RCC 7860 (cell line): ENCODE measurements around the gene RPS6KA5.
"Not testable (repeated sequence)": the region's sequence is repeated elsewhere in the genome, so short reads cannot be mapped to it uniquely, and the experiment has no call there.

Experiments
- DNase-seq: peaks from one replicate; pipeline ENCODE4 v3.0.0-alpha.2; 2015; ENCODE audit warnings: low spot score
- FAIRE-seq: peaks from 2 replicates; lab custom pipeline; 2012; peaks lifted over from hg19 to GRCh38; lab: Jason Lieb, UNC

Gene RPS6KA5

GRCh38 chr14:90886297-90886815 lies 174.1 kb downstream of the RPS6KA5 start:
- FAIRE-seq, result no peak

GRCh38 chr14:90883782-90884181 lies 176.7 kb downstream of the RPS6KA5 start:
- no peak for DNase-seq
- no peak for FAIRE-seq

More at GRCh38 chr14:90886297-90886815, 174.1 kb downstream of the RPS6KA5 start:
- DNase-seq, result no peak

GRCh38 chr14:90883197-90883596 lies 177.2 kb downstream of the RPS6KA5 start:
- FAIRE-seq (no peak), DNase-seq (no peak)

GRCh38 chr14:90880282-90880681 lies 180.2 kb downstream of the RPS6KA5 start:
- FAIRE-seq (no peak), DNase-seq (no peak)

DNA sequence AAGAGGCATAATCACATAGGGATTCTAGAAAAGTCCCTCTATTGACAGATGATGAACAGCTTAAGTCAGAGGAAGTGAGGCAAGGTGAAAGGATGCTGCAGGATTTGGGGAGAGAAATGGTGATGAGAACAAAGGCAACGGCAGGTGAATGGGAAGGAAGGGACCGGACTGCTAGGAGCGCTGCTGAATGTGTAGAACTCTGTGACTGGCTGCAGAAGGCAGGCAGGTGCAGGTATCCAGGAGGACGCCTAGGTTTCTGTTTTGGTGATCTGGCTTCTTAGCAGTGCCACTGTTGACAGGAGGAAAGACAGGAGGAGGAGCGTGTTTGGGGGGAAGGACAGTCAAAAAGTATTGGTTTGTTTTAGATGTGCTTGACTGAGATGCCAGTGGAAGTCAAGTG lies 185.8 kb downstream of the RPS6KA5 start:
- FAIRE-seq (no peak), DNase-seq (no peak)

DNA sequence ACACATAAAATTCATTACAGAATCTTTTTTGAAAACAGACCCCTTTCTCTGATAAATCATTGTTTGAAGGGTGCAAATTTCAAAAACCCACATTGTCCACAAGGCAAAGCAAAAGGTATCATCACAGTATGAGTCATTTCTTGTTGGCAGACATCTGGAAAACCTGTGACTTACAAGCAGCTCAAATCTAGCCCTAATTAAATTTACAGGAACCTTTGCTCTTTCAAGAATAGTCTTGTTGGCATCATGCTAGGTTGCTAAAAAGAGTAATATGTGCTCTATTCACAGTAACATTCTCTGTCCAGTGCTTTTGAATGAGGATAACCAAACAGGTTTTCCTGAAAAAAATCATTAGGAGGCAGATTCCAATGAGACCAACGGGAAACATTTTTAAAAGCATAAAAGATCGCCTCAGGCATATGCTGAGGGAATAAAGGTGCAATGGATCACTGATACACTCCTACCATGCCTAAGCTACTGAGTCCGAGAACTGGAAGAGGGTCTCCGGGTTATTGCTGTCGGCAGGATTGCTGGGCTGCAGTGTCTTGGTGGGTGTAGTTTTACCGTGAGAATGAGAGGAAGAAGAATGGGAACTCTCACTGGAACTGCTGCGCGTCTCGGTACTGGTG lies 188.7 kb downstream of the RPS6KA5 start:
- FAIRE-seq (peak; percentile 74), DNase-seq (peak; percentile 5)

DNA sequence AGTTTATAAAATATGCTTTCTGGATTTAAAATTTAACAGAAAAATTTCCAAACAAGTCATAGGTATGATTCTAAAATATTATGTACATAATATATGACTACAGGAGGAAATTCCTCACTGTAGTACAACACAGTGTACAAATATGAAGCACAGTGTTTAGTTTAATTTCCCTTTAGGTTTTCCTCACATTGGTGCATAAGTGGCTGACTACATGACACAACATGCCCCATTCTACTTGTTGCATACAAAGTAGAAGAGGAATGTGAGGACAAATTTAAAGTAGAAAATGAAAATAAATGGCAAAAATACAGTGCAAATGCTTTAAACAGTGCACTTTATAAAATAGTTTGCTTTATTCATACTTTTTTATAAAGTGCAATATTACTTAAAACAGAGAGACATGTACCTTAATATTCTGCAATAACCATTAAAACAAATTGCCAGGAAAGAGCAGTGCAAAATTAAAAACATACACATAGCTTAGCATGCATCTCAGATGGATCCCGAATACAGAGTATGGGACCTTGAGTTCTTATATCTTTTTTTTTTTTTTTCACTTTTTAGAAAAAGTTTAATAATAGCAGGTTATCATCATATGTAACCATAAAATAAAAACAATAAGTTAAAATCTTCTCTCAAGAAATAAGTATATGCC lies 189.4 kb downstream of the RPS6KA5 start:
- DNase-seq, result no peak
- FAIRE-seq, result no peak

DNA sequence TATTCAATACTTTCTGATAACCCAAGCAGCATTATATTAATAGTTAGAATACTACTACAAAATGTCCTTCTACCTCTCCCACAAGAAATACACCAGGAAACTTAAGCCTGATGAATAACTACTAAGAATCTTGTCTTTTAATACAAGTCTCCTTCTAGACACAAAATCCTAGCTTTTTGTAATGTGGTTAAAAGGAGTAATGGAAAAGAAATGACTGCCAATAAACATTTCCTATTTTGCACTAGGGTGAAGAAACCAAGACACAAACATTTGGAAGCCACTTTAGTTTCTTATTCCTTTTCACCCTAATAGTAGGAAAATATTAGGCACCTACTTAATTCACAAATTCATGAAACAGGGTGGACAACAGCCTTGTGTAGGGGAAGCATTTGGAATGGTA lies 192.9 kb downstream of the RPS6KA5 start:
- FAIRE-seq (no peak), DNase-seq (no peak)

DNA sequence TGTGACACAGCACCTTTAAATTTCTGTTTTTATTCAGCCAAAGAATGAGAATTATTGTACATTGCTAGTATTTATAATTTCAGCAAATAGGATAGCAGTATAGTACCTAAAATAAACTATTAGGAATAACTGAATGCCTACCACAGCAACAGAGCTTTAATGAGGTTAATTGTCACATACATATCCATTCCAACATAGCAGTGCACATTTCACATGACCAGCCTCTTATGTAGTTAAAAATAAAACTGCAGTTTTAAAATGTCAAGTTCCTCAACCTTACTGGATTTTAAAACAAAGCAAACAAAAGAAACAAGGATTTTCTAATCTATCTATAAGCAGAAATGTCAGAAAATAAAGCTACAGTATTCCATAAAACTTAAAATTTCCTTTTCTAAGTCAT lies 193.6 kb downstream of the RPS6KA5 start:
- FAIRE-seq (no peak), DNase-seq (no peak)

DNA sequence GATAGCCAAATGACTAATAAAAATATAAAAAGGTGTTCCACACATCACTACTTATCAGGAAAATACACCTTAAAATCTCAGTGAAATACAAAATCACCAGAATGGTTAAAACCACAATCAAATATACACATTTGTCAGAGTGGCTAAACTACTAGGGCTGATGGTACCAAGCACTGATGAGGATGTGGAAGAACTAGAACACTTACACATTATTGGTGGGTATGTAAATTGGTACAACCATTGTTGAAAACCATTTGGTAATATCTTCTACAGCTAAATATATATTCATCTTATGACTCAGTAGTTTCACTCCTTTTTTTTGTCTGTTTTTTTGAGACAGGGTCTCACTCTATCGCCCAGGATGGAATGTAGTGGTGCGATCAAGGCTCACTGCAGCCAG lies 195.7 kb downstream of the RPS6KA5 start:
- DNase-seq, result no peak
- FAIRE-seq, result no peak

GRCh38 chr14:90858511-90858910 lies 201.9 kb downstream of the RPS6KA5 start:
- FAIRE-seq, result no peak
- DNase-seq, result no peak

- FAIRE-seq (no peak), DNase-seq (no peak)
Observed at GRCh38 chr14:90857866-90858265, 202.6 kb downstream of the RPS6KA5 start.

DNA sequence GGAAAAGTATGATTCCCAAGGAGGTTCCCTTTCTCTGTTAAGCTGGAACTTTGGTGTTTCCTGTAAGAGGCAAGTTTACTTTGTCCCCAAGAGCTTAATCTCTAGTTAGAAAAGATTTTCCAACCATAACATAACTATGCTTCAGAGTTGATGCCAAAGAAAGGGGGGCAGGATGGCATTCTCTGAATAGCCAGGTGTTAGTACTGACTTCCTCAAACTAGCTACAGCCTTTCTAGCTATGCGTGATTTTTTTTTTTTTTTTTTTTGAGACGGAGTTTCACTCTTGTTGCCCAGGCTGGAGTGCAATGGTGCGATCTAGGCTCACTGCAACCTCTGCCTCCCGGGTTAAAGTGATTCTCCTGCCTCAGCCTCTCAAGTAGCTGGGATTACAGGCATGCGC lies 204.3 kb downstream of the RPS6KA5 start:
- not testable (repeated sequence) for FAIRE-seq, DNase-seq

DNA sequence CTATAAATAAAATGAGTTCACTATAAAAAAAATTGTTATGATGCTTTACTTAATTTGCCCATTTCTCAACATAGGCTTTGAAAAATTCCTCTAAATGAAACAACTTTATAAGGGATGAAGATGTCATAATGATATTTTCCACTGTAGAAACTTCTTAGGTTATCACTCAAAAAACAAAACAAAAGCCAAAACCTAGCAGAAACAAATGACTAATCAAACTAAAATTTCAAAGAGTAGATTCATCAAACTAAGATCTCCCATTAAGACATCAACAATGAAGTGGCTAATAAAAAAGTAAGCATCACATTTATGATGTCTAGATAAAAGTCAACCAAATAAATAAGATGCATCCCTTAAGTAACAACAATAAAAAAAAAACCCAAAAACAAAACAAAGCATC lies 207.3 kb downstream of the RPS6KA5 start:
- FAIRE-seq, result no peak

GRCh38 chr14:90851327-90852036 lies 209.0 kb downstream of the RPS6KA5 start:
- FAIRE-seq (no peak), DNase-seq (no peak)

More for the DNA sequence above, 207.3 kb downstream of the RPS6KA5 start:
- no peak for DNase-seq

DNA sequence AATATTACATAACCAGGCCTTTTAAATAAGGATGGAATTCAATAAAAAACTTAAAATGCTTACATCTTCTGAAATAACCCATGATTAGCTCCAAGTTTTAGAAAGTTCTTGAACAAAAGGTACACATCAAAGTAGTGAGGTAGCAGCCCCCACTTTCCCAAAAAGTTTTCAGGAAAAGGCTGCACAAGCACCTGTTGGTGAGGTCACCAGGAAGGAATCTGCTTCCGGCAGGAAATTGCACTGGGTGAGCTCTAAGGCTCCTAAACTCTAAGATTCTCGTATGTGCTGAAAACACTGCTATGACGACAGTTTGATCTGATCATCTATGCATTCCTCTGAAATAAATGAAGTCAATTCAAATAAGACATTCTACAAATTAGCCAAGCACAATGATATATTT lies 210.0 kb downstream of the RPS6KA5 start:
- FAIRE-seq, result no peak
- peak; percentile 39 for DNase-seq

DNA sequence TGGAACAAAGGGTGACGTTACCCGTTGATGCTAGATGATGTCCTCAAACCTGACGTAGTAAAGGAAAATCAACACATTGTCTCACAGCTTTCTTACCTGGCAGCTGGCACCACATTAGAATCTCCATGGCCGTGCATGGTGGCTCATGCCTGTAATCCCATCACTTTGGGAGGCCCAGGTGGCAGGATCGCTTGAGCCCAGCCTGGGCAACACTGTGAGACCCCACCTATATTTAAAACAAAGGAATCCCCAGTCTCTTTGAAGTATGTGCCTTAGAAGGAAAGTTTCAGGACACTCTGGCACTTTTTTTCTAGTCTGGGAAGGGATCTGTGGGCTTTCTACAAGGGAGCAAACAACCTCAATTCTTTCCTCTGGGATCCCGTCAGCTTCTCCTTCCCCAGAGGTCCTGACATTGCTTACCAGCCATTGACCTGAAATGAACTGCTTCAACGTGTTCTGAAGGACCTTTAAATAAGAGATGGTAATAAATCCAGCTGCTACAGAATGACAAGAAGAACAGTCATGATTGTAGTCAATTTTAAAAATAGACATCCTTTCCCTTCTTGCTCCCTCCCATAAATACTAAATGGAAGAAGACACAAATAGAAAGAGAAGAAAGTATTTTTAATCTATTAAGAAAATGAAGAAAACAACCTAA lies 210.5 kb downstream of the RPS6KA5 start:
- FAIRE-seq (no peak), DNase-seq (no peak)

DNA sequence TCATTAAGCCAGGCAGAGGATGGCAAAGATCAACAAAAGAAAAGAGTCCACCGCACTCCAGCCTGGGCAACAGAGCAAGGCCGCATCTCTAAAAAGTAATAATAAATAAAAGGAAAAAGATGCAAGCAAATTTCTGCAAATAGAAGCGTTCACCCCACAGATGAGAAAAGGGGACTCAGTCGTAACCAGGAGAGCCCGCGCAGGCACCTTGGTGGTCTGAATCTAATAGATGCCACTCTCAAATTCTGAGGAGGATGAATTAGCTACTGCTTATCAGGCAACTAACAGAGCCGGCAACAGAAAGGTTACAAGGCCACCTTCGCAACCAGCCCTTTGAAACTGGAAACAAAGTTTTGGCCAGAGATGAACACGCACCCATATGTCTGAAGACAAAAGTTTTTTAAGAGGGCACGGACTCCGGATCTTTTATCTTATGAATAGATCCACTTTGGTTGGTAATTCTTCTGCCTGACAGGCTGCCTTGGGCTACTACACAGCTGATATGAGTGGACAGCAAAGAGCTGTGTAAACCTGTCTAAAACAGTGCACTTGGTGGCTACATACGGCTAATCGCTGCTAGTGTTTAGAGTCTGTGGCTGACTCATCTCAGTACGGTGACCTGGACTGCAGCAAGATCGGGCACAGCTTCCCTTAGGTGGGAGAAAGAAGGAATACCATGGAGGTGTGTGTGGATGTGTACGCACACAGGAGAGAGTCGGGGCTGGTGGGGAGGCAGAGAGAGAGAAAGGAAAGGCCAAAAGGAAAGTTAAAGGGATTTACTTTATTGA lies 211.3 kb downstream of the RPS6KA5 start:
- no peak for FAIRE-seq
- DNase-seq, result no peak

GRCh38 chr14:90846511-90846910 lies 213.9 kb downstream of the RPS6KA5 start:
- FAIRE-seq (no peak), DNase-seq (no peak)

DNA sequence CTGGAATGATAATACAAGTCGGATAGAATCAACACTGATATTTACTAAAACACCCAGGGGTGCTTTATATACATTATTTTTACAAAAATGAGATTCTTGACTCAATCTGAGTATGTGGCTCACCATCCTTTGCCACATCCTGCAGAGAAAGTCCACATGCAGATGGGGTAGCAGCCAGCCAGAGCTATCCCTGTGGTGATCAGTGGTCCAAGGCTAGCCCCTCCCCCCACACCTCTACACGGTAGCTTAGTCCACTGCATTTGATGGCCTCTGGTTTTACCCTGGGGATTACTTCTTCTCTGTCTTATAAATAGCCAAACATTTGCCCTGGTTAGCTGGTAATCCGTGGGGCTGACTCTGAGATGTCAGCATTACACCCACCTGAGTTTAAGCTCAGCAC lies 216.1 kb downstream of the RPS6KA5 start:
- DNase-seq, result no peak
- FAIRE-seq, result no peak

GRCh38 chr14:90842726-90843125 lies 217.7 kb downstream of the RPS6KA5 start:
- FAIRE-seq, result no peak
- no peak for DNase-seq
